ENCODE measurements around the gene SH3D19. TPM values are rescaled to one million over a fixed set of nuclear protein-coding genes. Genes with fewer than 3 reads are reported as not detected.
A peak's percentile ranks its signal among the peaks of the same experiment; 100 is the strongest.

Gene SH3D19
- total RNA-seq, 4 donors from 2014 or later: 117 to 201 (median 130) TPM

DNA sequence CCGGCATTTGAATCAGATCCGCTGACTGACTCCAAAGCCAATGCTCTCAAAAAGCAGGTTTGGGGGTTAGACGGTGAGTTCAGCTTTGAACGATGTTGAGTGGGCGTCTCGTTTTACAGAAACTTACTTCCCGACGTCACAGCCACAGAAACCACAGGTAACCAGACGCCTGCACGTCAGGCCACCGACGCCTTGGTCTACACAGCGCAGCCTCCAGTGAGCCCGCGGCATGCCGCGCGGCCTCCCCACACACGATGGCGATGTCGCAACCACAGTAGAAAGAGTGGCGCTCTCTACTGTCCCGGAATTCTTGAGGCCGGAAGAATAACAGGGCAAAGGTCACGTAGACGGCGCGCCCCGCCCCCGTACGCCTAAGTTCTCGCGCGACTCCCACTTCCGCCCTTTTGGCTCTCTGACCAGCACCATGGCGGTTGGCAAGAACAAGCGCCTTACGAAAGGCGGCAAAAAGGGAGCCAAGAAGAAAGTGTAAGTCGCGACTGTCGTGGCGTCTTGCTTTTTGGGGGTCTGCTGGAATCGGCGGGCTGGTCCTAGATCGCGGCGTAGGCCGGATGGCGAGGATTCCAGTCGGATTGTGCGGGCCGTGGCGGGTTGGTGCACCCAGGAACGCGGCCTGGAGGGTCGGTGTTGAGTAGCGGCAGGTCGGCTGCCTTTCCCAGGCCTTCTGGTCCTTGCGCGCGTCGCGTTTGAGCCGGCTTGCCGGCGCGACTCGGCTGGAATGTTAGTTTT, 226.0 kb downstream of the SH3D19 start, which contains the start of gene RPS3A:
Gene RPS3A, plus strand, starts transcription at position 400 of the 747 bp plus-strand sequence. Its CDS starts 25 bp downstream, at position 425.
- intact Hi-C loops (cut with DNase I; ENCODE audit: low total_unique reads): no loop called here

GRCh38 chr4:151098979-151099228, 226.5 kb downstream of the SH3D19 start:
- in situ Hi-C loops (cut with MboI; ENCODE audit: low pct_ligation_motif_present in 1 of 4, low pct_unique_long_range_greater_than_20kb in 1 of 4, low sequenced_read_pairs in 3 of 4): loop anchor here in 1 of 4 donors (25.0 kb wide), 1 partner anchor 663 kb away; the partner anchor contains the start of gene GATB
- Histone ChIP-seq H3K36me3 (peaks cover 0 to 23% (median 10%) of the 10 kb centered on the region in 4 donors), H3K4me1 (peaks cover 5 to 26% (median 20%) of the 10 kb centered on the region in 4 donors), H3K9me3 (no peaks in the 10 kb centered on the region), H3K27ac (peak overlapping the region; percentile 57 to 92 (median 90)), H3K4me3 (peak overlapping the region in 3 of 4 donors; percentile 63 to 68 (median 66)), H3K27me3 (no peaks in the 10 kb centered on the region)
- no peak for DNase-seq
- intact Hi-C loops (cut with DNase I; ENCODE audit: low total_unique reads): no loop called here
- TF ChIP-seq CTCF (IDR thresholded peaks at IDR 0.05) (no peak), POLR2A (IDR thresholded peaks at IDR 0.05) (no peak), EP300 (IDR thresholded peaks at IDR 0.05; ENCODE audit: low read depth) (no peak), POLR2AphosphoS5 (IDR thresholded peaks at IDR 0.05) (no peak)
- WGBS, 2 donors (ENCODE audit: low coverage in 1 of 2): 12 to 18% methylated on average over 5 to 8 of the region's 8 CpGs

More for the DNA sequence above, 226.0 kb downstream of the SH3D19 start, which contains the start of gene RPS3A:
- H3K9me3 ChIP-seq: no peaks in the 10 kb centered on the region
- peaks cover 0 to 26% (median 12%) of the 10 kb centered on the region in 4 donors for H3K36me3 ChIP-seq
- peak; percentile 97 for DNase-seq
- H3K27me3 ChIP-seq: no peaks in the 10 kb centered on the region
- 1% methylated on average over 67 of the region's 69 CpGs; no CpG with 5 or more reads in 1 of the 2 donors for WGBS, 2 donors (ENCODE audit: low coverage in 1 of 2)
- no peak for TF ChIP-seq EP300 (IDR thresholded peaks at IDR 0.05; ENCODE audit: low read depth)
- peak; percentile 89 for TF ChIP-seq POLR2A (IDR thresholded peaks at IDR 0.05)
- peak; percentile 51 to 67 (median 60) for TF ChIP-seq CTCF (IDR thresholded peaks at IDR 0.05)
- peak; percentile 82 to 94 (median 91) for TF ChIP-seq POLR2AphosphoS5 (IDR thresholded peaks at IDR 0.05)
- peak within 1 kb of the TSS; percentile 84 to 92 (median 90) for H3K27ac ChIP-seq
- in situ Hi-C loops (cut with MboI; ENCODE audit: low pct_ligation_motif_present in 1 of 4, low pct_unique_long_range_greater_than_20kb in 1 of 4, low sequenced_read_pairs in 3 of 4): loop anchor here in 1 of 4 donors (25.0 kb wide), 1 partner anchor 663 kb away; the partner anchor contains the start of gene GATB
- peak within 1 kb of the TSS; percentile 63 to 82 (median 67) for H3K4me3 ChIP-seq
- H3K4me1 ChIP-seq: peaks cover 5 to 26% (median 20%) of the 10 kb centered on the region in 4 donors

DNA sequence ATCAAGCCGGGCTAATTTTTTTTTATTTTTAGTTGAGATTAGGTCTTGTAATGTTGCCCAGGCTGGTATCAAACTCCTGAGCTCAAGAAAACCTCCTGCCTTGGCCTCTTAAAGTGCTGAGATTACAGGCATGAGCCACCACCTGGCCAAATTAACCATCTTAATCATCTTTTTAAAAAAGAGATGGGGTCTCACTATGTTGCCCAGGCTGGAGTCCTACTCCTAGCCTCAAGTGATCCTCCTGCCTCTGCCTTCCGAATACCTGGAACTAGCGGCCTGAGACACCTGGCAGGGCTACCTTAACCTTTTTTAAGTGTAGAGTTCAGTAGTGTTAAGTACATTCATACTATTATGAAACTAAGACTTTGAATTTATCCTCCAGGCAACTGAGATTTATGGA, 227.6 kb downstream of the SH3D19 start:
- no peak overlapping the region for H3K27ac ChIP-seq

More for the DNA sequence above, 227.6 kb downstream of the SH3D19 start:
- H3K4me1 ChIP-seq: peaks cover 5 to 29% (median 22%) of the 10 kb centered on the region in 4 donors
- H3K9me3 ChIP-seq: no peaks in the 10 kb centered on the region
- no peak for TF ChIP-seq POLR2A (IDR thresholded peaks at IDR 0.05)
- no peak for TF ChIP-seq EP300 (IDR thresholded peaks at IDR 0.05; ENCODE audit: low read depth)
- TF ChIP-seq CTCF (IDR thresholded peaks at IDR 0.05): no peak
- no peak for TF ChIP-seq POLR2AphosphoS5 (IDR thresholded peaks at IDR 0.05)
- peaks cover 0 to 12% (median 5%) of the 10 kb centered on the region in 4 donors for H3K36me3 ChIP-seq
- no peak for DNase-seq
- 89 to 98% methylated on average over 2 to 3 of the region's 3 CpGs for WGBS, 2 donors (ENCODE audit: low coverage in 1 of 2)
- in situ Hi-C loops (cut with MboI; ENCODE audit: low pct_ligation_motif_present in 1 of 4, low pct_unique_long_range_greater_than_20kb in 1 of 4, low sequenced_read_pairs in 3 of 4): loop anchor here in 1 of 4 donors (25.0 kb wide), 1 partner anchor 665 kb away; the partner anchor contains the start of gene GATB
- H3K4me3 ChIP-seq: no peak overlapping the region
- intact Hi-C loops (cut with DNase I; ENCODE audit: low total_unique reads): no loop called here
- H3K27me3 ChIP-seq: no peaks in the 10 kb centered on the region

All from transverse colon (tissue), 4 donors.